Mucosa of descending colon (tissue), 3 donors: ENCODE data around the gene RNFT2. TPM values are rescaled to one million over a fixed set of nuclear protein-coding genes. Genes with fewer than 3 reads are reported as not detected.

Experiments used
- ATAC-seq: fragments of 200-7000 bp; cut with Tn5 transposase; one replicate; pipeline ENCODE4 v1.9.1; 2020; ENCODE audit warnings: mild to moderate bottlenecking, moderate library complexity
- DNase-seq, 3 donors: peaks; one replicate each; pipeline ENCODE4 v3.0.0-alpha.2; 2020
- H3K36me3 ChIP-seq: fragments of 200-600 bp; one replicate; pipeline ENCODE4 v1.8.0; 2021; ENCODE audit warnings: low read depth, mild to moderate bottlenecking
- H3K4me1 ChIP-seq: fragments of 200-600 bp; one replicate; pipeline ENCODE4 v1.8.0; 2021; ENCODE audit warnings: low read depth, mild to moderate bottlenecking
- H3K4me3 ChIP-seq: fragments of 200-600 bp; one replicate; pipeline ENCODE4 v1.8.0; 2021; ENCODE audit warnings: mild to moderate bottlenecking
- H3K9me3 ChIP-seq: fragments of 200-600 bp; one replicate; pipeline ENCODE4 v1.8.0; 2021; ENCODE audit warnings: mild to moderate bottlenecking
- CTCF ChIP-seq: fragments of 200-600 bp; IDR thresholded peaks from one replicate; pipeline ENCODE4 v1.8.0; 2022; ENCODE audit warnings: antibody characterized with exemption, mild to moderate bottlenecking
- intact Hi-C, 2 donors: fragments of 100-400 bp; cut with DNase I in 1 of 2; cut with micrococcal nuclease in 1 of 2; formaldehyde crosslinking; loops; one replicate each; pipeline versions ENCODE4 v1.11.0 to v1.11.1; 2022; cut with DNase I, micrococcal nuclease
- long read RNA-seq, 2 donors: library from polyadenylated mRNA; unstranded; transcript quantifications; one replicate each; pipeline ENCODE4 v2.0.0, GENCODE V29; 2019 to 2021
- total RNA-seq, 3 donors: library from RNA; stranded (reverse); fragmentation: NEBNext Ultra II Directional in 2 of 3; extraction: Animal tissue kit (Norgen Biotek cat#: 25700) in 2 of 3; gene quantifications; one replicate each; pipeline versions ENCODE4 v1.2.1 to v1.2.4, GENCODE V29; 2021 to 2023
- donor health status: DM: no; HTN: no; CAD: no; lungs with moderate emphysema.
- donor health status: DM: no; HTN: no; CAD: no.
- donor health status: DM: no; HTN: yes; CAD: no.

RNFT2 gene
- 1 to 10 TPM; 2.0 to 3.7 (median 2.1) TPM for total RNA-seq
- long read RNA-seq, donor 1: 0 reads
- long read RNA-seq, donor 2, partial matches to known transcripts: 0 of 1 reads
- long read RNA-seq, donor 2, other reads (novel, unspliced or antisense): 1 of 1 reads

DNA sequence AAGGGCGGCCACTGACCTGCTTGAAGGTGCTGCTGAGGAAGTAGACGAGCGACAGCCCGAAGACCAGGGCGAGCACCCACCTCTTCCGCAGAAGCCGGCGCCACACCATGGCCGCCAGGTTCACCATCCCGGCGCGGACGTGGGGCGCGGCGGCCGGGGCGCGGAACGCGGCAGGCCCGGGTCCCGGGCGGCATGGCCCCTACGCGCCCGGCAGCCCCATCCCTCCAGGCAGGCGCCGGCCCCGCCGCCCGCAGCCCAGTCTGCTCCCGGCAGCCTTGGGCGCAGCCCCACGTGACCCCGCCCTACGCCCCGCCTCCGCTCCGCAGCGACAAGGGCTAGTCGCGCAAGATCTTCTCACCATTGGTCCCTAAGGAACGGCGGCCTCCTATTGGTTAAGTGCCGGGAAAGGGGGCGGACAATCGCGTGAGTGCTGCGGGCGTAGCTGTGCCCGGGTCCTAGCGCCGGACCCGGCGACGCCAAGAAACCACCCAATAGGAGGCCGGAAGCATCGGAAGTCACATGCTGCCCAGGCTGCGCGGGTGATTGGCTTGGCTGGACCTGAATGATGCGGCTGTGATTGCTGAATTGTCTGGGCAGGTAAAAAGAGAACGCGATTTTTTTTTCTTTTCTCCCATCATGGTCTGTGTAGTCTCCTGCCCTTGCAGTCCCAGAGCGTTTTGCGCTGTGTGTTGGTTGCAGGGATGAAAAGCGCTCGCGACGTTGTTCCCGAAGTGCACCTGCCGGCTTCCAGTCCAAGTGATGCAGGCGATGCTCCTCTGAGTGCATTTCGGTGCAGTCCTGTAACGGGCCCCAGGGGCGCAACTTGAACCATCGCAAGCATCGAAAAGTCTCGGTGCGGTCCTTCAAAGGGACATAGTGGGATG is at the start of gene RNFT2, which contains the start of gene SPRING1:
TSS of gene RNFT2 (plus strand) at position 542 of the 884 bp plus-strand sequence. CDS start 2,183 bp downstream, outside the sequence.
TSS of gene SPRING1 (minus strand) at position 296 of the 884 bp plus-strand sequence. CDS start at position 127, 169 bp downstream.
- Histone ChIP-seq H3K4me3 (peak within 1 kb of the TSS; percentile 62), H3K9me3 (no peaks in the 10 kb centered on the region), H3K4me1 (peaks cover 12% of the 10 kb centered on the region), H3K36me3 (no peaks in the 10 kb centered on the region)
- TF ChIP-seq CTCF: no peak
- DNase-seq (peak; percentile 99), ATAC-seq (peak; percentile 98)
- intact Hi-C loops: no loop called here

GRCh38 chr12:116689521-116689920 is 48.6 kb upstream of the RNFT2 start:
- intact Hi-C loops: no loop called here
- H3K9me3 ChIP-seq: no peaks in the 10 kb centered on the region
- no peak for ATAC-seq
- no peak overlapping the region for H3K4me3 ChIP-seq
- TF ChIP-seq CTCF: no peak
- peaks cover 6% of the 10 kb centered on the region for H3K4me1 ChIP-seq
- H3K36me3 ChIP-seq: no peaks in the 10 kb centered on the region
- DNase-seq: no peak

GRCh38 chr12:116689979-116690744 is 48.0 kb upstream of the RNFT2 start:
- ATAC-seq (no peak), DNase-seq (no peak)
- TF ChIP-seq CTCF: no peak
- no peaks in the 10 kb centered on the region for H3K36me3 ChIP-seq
- H3K4me1 ChIP-seq: peaks cover 6% of the 10 kb centered on the region
- H3K4me3 ChIP-seq: no peak overlapping the region
- intact Hi-C loops: no loop called here
- H3K9me3 ChIP-seq: no peaks in the 10 kb centered on the region

DNA sequence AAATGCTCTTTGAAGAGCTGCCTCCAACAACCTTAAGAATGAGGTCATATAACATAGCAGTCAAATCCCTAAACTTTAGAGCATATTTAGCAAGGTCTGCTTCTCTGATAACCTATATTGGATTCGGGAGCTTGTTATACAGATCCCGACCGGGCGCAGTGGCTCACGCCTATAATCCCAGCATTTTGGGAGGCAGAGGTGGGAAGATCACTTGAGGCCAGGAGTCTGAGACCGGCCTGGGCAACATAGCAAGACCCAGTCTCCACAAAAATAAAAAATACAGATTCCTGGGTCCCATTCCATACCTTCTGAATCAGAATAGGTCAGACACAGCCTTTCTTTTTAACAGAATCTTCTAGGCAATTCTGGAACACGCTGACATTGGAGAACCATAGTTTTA is 46.9 kb upstream of the RNFT2 start:
- H3K9me3 ChIP-seq: no peaks in the 10 kb centered on the region
- no peak for TF ChIP-seq CTCF
- intact Hi-C loops: no loop called here

GRCh38 chr12:116691636-116692035 is 46.5 kb upstream of the RNFT2 start:
- intact Hi-C loops: no loop called here
- no peak for ATAC-seq

More for the DNA sequence above, 46.9 kb upstream of the RNFT2 start:
- DNase-seq (no peak), ATAC-seq (no peak)
- Histone ChIP-seq H3K4me3 (no peak overlapping the region), H3K36me3 (no peaks in the 10 kb centered on the region), H3K4me1 (peaks cover 6% of the 10 kb centered on the region)

More at GRCh38 chr12:116691636-116692035, 46.5 kb upstream of the RNFT2 start:
- no peak overlapping the region for H3K4me3 ChIP-seq
- H3K9me3 ChIP-seq: no peaks in the 10 kb centered on the region
- H3K4me1 ChIP-seq: peaks cover 6% of the 10 kb centered on the region
- DNase-seq: no peak
- no peak for TF ChIP-seq CTCF
- H3K36me3 ChIP-seq: no peaks in the 10 kb centered on the region
